HG03139 (cell line): Measurements from ENCODE around the gene KRTAP10-11.
"Not testable (repeated sequence)": the region's sequence is repeated elsewhere in the genome, so short reads cannot be mapped to it uniquely, and the experiment has no call there.

Experiments used
- ATAC-seq: cut with Tn5 transposase; IDR thresholded peaks from one replicate; pipeline ENCODE4 v1.9.1; 2021; ENCODE audit not compliant: unreplicated experiment

The KRTAP10-11 gene

GRCh38 chr21:44614961-44615391 is 31.2 kb upstream of the KRTAP10-11 start:
- ATAC-seq = no peak

- no peak for ATAC-seq
Observed at GRCh38 chr21:44615466-44615865, 30.7 kb upstream of the KRTAP10-11 start.

- ATAC-seq = no peak
Observed at GRCh38 chr21:44615911-44616590, 30.2 kb upstream of the KRTAP10-11 start.

- ATAC-seq = no peak
Observed at GRCh38 chr21:44616591-44616926, 29.7 kb upstream of the KRTAP10-11 start.

- no peak for ATAC-seq
Observed at GRCh38 chr21:44617071-44617501, 29.1 kb upstream of the KRTAP10-11 start.

- no peak for ATAC-seq
Observed at GRCh38 chr21:44618504-44618903, 27.7 kb upstream of the KRTAP10-11 start.

GRCh38 chr21:44618909-44619308 is 27.3 kb upstream of the KRTAP10-11 start:
- no peak for ATAC-seq

- no peak for ATAC-seq
Observed at GRCh38 chr21:44619886-44620285, 26.3 kb upstream of the KRTAP10-11 start.

GRCh38 chr21:44623575-44623974 is 22.6 kb upstream of the KRTAP10-11 start:
- no peak for ATAC-seq

GRCh38 chr21:44625756-44626155 is 20.5 kb upstream of the KRTAP10-11 start:
- ATAC-seq = no peak

GRCh38 chr21:44626262-44626661 is 20.0 kb upstream of the KRTAP10-11 start:
- ATAC-seq = no peak

- ATAC-seq = no peak
Observed at GRCh38 chr21:44626673-44627143, 19.5 kb upstream of the KRTAP10-11 start, which contains the start of gene KRTAP10-9. KRTAP10-9 (plus strand) TSS chr21:44627093; CDS start chr21:44627172, 79 bp downstream.

- ATAC-seq = not testable (repeated sequence)
Observed at GRCh38 chr21:44627181-44627822, 18.9 kb upstream of the KRTAP10-11 start.

- ATAC-seq = not testable (repeated sequence)
Observed at GRCh38 chr21:44627831-44628233, 18.4 kb upstream of the KRTAP10-11 start.

- no peak for ATAC-seq
Observed at GRCh38 chr21:44628707-44629391, 17.4 kb upstream of the KRTAP10-11 start.

- ATAC-seq = no peak
Observed at GRCh38 chr21:44630440-44630839, 15.8 kb upstream of the KRTAP10-11 start.

GRCh38 chr21:44632067-44632466 is 14.1 kb upstream of the KRTAP10-11 start:
- ATAC-seq = no peak

GRCh38 chr21:44636209-44637017 is 9.8 kb upstream of the KRTAP10-11 start:
- no peak for ATAC-seq

- ATAC-seq = no peak
Observed at GRCh38 chr21:44637018-44637850, 9.0 kb upstream of the KRTAP10-11 start, which contains the start of gene KRTAP10-10. KRTAP10-10 (plus strand) TSS chr21:44637356; CDS start chr21:44637418, 62 bp downstream.

- not testable (repeated sequence) for ATAC-seq
Observed at GRCh38 chr21:44637851-44638348, 8.3 kb upstream of the KRTAP10-11 start.
